Activated naive CD4-positive, alpha-beta T cell treated with Interleukin-2 at 50 U/mL for 16 hours (primary cell): ENCODE measurements around the gene RUNX2.

Experiments used
- DNase-seq: peaks from one replicate; pipeline ENCODE4 v3.0.0-alpha.2; 2020

Gene RUNX2

DNA sequence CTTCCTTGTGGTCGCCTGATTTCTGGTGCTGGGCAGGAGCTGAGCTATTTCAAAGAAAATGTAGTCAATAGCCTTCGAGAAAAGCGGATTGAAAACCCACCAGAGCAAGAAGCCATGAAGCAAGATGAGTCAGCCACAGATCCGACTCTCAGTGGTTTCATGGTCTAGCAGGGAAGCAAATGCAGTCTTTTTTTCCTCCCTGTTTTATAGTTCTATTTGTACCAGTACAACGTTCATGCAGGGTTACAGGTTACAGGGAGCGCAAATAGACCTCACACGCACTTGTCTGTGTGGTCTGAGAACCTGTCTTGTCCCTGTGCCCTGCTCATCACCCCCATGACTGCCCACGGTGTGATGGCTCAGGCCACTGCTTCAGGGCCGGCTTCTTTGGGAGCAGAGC lies 359.4 kb downstream of the RUNX2 start:
- no peak for DNase-seq

DNA sequence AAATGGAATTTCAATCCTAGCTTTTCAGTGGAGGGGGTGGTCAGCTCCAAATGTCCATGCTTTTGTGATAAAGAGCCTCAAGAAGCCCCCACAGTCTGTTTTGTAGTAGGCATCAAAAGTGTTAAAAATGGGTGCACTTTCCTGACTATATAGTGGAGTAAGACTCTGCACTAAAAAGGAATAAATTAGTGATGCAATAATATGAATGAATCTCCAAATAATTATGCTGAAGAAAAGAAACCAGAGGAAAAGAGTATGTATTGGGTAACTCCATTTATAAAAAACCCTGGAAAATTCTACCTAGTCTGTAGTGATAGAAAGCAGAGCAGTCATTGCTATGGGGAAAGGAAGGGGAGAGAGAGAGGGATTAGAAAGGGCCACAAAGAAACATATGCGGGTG lies 360.1 kb downstream of the RUNX2 start:
- DNase-seq = no peak

GRCh38 chr6:45689926-45690615 lies 361.9 kb downstream of the RUNX2 start:
- DNase-seq = no peak

DNA sequence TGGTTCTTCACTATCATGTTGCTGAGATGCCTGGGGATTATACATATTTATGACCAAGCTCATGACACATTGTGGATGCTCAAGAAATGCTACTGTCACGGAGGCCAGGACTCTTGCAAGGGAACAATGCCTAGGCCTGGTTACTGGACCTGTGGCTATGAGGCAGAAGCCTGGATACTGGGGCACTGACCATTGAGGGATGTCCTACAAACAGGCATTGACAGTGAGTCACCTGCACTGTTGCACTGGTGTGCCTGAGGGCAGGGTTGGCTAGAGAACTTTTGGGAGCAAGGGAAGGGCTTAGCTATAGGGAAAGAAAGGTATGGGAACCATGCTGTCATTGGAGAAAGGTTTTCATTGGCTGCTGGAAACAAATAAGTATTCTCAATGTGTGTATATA lies 362.7 kb downstream of the RUNX2 start:
- DNase-seq = no peak

GRCh38 chr6:45691426-45691825 lies 363.3 kb downstream of the RUNX2 start:
- DNase-seq = no peak

- no peak for DNase-seq
These were observed 363.9 kb downstream of the RUNX2 start for GRCh38 chr6:45692021-45692420.

DNA sequence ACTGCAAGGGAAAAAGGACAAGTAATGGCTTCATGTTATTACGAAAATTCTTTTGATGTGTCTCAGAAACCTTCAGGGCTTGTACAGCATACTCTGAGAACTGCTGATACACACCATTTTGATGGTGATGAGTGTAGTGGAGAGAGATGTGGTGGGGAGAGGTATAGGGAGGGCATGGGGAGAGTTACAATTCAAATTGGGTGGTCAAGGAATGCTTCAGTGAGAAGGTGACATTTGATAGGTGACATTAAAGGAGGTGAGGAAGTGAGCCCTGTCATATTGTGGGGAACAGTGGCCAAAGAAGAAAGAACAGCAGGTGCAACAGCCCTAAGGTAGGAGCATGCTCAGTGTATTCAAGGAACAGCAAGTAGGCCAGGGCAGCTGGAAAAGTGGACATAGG lies 368.6 kb downstream of the RUNX2 start:
- DNase-seq = no peak

DNA sequence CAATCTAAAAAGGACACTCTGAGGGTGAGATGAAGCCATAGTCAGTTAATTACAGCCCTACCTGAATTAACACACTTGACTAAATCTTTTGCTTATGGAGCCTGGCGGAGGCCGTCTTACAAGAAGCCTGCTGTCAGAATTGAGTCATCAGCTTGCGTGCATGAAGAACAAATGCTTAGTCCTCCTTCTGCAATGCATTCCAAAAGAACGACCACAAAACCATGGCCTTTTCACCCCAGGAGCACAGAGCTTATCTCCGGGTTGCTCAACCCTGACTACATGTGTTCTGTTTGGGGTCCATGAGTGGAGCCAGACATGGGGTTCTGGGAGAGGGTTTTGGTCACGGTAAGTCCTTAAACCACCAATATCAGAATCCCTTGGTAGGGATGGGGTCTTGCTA lies 369.5 kb downstream of the RUNX2 start:
- DNase-seq = no peak

- DNase-seq = no peak
These were observed 369.9 kb downstream of the RUNX2 start for GRCh38 chr6:45698046-45698445.

DNA sequence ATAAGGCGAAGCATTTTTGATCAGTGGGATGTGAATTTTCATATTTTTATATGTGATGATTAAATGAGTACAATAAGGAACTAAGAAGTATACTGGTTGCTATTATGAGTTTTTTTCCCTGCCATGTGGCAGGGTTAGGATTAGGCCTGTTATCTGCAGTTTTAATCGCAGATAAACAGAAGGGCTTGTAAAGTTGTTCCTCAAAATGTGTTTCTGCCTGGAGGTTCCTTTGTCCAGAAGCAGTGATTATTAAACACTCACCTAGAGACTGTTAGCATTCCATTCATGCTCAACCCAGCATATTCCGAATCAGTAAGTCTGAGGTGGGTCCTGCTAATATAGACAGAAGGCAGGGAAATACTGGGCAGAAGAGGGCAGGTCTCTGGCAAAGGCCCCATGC lies 371.5 kb downstream of the RUNX2 start:
- DNase-seq = no peak

GRCh38 chr6:45702849-45703739 lies 375.0 kb downstream of the RUNX2 start:
- DNase-seq = no peak

DNA sequence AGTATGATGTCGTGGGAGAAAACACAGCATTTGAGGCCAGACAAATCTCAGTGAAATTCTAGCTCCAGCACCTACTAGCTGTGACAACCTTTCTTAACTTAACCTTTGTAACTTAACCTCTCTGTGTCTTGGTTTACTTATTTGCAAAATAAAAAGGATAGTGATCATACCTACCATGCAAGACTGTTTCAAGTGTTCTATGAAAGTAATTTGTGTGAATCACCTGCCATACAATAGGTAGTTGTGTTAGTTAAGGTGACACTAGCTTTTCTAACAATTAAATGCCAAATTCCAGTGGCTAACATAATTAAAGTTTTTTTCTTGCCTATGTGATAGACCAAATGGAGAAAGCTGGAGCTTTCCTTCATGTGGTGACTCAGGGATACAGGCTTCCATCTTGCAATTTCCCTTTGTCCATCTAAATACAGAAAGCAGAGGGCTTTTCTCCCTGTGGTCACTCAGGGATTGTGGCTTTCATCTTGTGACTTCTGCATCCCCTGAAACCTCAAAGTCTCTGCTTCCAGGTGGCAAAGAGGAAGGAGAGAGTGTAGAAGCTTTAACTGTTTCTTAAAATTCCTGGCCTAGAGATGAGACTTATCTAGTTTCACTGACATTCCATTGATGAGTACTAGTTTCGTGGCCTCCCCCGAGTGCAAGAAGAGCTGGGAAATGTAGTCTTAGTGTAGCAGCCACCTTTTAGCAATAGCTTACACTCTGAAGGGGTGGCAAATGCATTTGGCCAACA lies 376.1 kb downstream of the RUNX2 start:
- no peak for DNase-seq

DNA sequence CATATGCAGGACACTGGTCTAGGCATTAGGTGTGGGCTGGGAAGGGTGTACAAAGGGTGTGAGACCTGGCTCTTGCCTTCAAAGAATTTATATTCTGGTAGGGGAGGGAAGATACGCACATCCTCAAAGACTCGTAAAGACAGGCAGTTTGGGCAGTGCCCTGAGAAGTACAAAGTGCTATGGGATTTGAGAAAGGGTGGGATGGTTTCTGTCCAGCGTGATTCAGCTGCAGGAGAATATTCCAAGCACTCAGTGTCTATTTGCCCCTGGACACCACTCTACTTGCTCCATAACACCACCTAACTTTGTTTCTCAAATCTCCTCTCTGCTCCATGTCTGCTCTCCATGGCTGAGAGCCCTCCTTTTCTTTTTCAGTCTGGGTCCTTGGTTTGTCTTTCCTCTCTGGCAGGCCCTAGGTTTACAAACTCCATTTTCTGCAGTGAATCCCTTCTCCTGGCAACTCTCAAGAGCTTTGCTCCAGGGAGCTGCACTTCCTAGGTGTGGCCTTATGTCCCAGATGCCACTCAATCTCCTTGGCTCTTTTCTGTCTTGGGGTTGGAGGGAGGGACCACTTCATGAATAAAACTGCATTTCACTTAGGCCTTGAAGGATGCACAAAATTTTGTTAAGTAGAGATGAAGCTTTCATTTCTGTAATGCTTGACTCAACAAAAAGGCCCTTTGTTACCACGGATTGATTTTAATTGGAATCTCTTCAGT lies 377.2 kb downstream of the RUNX2 start:
- DNase-seq = no peak

DNA sequence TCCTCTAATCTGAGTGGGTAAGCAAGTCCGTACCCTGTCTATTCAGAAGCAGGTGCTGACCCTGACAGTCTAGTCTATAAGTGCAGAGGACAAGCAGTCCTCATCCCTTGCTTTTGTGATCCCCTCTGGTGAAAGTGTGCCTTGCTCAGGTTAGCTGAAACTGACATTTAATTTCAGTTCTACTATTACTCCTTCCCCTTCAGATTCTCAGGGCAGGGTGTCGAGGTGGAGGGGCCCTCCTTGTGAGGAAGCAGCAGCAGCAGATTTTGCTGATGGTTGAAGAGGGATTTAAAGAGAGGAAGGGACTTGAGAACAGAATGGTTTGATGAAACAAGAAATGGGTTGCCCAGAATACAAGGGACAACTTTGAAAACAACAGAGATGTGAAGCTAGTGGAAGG lies 378.2 kb downstream of the RUNX2 start:
- DNase-seq = no peak

DNA sequence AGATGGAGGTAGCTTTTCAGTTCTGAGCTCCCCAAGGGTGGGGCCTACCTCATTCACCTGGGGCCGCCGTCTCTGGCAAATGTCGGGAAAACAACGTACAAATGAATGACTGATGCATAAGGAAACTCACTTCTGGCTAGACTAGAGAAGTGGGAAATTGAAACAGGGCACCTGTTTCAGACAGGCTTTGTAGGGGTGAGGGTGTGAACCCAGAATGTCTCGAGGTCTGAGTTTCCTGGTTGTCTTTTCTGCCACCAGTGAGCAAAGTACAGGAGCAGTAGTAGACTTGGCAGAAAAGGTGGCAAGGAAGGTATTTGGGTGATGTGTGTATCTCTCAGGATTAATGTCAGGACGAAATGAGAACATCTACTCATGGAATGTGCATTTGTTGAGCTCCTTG lies 379.0 kb downstream of the RUNX2 start:
- DNase-seq = no peak

DNA sequence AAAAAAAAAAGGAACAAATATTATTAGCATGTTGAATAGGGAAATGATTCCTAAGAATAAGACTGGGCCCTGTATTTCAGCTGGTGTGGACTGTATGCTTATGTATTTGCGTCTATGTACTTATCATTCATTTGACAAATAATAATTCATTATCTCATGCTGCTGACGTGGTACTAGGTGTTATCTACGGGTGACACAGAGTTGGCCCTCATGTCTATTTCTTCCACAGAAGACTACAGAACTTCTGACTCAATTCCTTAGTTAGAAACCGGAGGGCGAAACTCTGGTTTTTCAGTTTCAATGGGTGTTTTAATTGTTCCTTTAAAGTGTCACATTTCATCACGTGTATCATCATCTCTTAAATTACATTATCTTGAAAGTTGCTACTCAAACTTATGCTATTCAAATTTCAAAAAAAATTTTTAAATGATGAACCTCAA lies 381.7 kb downstream of the RUNX2 start:
- DNase-seq = peak; percentile 37

DNA sequence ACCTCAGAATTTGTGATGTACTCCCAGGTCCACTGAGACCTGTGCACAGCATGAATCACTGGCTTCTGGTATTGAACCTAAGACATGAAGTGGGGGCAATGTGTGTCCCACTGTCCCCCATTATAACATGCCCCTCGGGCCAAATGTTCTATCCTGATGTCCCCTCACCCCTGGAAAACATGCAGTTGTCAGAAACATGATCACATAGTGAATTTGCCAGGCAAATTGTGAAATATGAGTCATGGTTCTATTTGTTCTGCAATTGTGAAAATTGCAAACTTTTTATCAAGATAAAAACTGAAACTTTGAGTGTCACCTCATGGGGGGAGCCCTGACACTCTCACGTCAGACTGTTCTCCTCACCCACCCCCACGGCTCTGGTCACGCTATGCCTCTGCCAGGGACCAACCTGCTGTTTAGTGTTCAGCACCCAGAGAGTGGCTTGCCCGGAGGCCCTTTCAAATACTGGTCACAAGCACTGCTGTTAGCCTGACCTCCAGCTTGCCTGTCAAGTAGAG lies 382.2 kb downstream of the RUNX2 start:
- DNase-seq = peak; percentile 93

- DNase-seq = no peak
These were observed 383.9 kb downstream of the RUNX2 start for GRCh38 chr6:45712076-45712475.

DNA sequence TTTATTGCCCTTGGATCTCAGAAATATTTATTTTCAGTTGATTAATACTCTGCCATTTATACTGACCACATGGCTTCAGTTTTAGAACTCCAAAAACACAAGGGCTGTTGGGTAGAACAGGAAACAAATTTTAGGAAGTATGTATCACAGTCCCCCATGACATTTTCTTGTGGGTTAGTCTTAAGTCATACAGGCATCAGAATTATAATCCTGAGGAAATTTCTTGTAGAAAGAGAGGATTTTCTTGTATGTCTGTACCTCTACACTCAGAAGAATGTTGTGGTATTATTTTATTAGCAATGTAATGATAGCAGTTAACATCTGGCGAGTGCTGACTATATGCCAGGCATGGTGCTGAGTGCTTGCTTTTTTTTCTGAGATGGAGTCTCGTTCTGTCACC lies 384.7 kb downstream of the RUNX2 start:
- DNase-seq = no peak
